Lung microvascular endothelial cell (primary cell): ENCODE results near the gene ZNF598. TPM values are rescaled to one million over a fixed set of nuclear protein-coding genes. Genes with fewer than 3 reads are reported as not detected.

Experiments used
- DNase-seq, 2 donors: peaks; one replicate each; pipeline versions ENCODE4 v3.0.0 to v3.0.0-alpha.2; 2010; ENCODE audit warnings: low read depth in 2 of 2
- total RNA-seq: library from RNA; depleted of rRNA; stranded (reverse); fragments of >200 nt; gene quantifications from 2 replicates; pipeline ENCODE4 v1.2.1, GENCODE V29; 2014

ZNF598 gene
- total RNA-seq, 1 donor from 2014 or later: 9.7 TPM

DNA sequence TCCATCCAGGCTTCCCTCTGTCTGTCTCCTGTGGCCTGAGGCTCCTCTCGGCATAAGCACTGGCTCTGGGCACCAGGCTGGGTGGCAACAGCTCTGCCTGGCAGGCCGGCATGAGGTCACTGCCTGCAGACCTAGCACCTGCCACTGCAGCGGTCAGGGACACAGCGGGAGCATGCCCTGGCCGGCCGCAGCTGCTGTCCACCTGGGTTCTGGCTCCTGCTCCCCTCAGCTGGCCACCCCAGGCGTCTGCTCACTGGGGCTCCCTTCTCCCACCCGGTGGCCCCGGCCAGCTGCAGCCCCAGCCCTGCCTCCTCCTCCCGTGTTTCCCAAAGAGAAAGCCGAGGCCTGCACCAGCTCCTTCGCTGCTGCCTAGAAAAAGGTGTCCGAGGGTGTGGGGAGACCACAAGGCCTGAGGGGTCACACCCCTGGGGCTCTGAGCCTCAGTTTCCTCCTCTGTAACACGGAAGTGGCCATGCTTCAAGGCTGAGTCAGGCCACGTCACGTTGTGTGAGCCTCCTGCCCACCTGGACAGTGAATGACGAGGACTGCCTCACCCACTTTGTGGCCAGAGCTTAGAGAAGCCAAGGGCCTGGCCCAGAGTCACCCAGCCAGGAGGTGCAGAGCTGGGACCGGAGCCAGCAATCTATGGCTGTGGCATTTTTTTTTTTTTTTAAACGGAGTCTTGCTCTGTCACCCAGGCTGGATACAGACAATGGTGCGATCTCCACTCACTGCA, 31.3 kb upstream of the ZNF598 start:
- DNase-seq: no peak

- DNase-seq: no peak
These were observed 30.6 kb upstream of the ZNF598 start for GRCh38 chr16:2040041-2040786.

DNA sequence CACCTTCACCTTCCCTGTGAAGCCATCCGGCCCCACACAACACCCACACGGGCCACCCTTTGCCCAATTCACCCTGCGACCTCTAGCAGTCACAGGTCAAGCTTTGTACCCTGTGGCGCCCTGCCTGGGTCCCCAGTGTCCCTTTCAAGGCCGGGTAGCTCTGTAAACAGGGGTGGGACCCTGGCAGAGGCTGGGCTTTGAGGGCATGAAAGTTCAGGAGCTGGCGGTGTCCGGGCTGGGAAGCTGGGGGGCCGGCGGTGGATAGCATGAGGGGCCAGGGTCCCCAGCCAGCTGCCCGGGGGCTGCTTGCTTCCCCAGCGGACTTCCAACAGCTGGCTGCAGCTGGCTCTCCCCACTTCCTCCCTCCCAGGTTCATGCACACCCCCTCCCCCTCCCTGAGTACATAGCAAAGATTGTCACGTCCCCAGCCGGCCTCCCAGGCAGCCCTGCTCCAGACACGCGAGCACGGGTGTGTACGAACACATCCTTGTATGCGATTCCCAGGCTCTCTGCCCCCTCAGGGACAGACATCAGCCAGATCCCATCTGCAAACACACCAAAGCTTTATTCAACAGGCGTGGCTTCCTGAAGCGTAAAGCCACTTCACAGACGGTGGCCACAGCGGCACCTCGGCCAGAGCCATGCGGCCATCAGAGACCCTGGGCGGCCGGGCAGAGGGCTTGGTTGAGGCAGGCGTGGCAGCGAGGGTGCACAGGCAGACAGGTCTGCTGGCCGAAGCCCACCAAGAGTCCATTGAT, 29.8 kb upstream of the ZNF598 start:
- DNase-seq: peak; percentile 52 to 59

- DNase-seq: no peak
These were observed 29.0 kb upstream of the ZNF598 start for GRCh38 chr16:2038382-2039231.

DNA sequence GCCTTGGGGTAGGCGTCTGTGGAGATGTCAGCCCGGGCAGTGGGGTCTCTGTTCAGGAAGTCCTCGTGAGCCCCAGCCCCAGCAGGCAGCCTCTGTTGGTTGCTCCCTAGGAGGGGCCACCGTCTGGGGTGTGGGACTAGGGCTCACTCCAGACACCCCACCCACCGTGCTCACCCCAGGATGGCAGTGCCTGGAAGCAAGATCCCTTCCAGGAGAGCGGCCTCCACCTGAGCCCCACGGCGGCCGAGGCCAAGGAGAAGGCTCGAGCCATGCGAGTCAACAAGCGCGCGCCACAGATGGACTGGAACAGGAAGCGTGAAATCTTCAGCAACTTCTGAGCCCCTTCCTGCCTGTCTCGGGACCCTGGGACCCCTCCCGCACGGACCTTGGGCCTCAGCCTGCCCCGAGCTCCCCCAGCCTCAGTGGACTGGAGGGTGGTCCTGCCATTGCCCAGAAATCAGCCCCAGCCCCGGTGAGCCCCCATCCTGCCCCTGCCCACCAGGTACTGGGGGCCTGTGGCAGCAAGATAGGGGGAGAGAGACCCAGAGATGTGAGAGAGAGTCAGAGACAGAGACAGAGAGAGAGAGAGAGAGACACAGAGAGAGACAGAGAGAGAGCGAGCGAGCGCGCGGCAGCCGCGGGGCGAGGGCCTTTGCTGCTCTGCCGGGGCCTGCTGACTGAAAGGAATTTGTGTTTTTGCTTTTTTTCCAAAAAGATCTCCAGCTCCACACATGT, 28.2 kb upstream of the ZNF598 start:
- no peak for DNase-seq

DNA sequence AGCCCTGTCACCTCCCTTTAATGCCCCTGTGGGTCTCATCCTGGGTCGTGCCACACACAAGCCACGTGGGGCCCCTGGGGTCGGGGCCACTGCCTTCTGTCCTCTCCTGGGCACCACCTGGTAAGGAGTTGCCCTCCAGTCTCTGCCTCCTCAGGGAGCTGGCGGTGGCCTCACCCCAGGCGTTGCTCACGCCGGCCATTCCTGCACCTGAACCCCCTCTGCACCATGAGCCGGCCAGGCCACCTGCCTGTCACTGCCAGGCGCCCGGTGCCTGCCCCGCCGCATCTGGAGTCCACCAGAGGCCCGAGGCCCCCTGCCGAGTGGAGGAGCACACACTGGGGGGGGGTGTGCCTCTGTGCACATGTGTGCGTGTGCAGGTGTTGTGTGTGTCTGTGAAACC, 27.5 kb upstream of the ZNF598 start:
- DNase-seq: no peak

GRCh38 chr16:2036200-2036966, 26.8 kb upstream of the ZNF598 start:
- DNase-seq: no peak

GRCh38 chr16:2035431-2036199, 26.0 kb upstream of the ZNF598 start:
- DNase-seq: peak; percentile 76 to 82

- no peak for DNase-seq
These were observed 25.2 kb upstream of the ZNF598 start for GRCh38 chr16:2034696-2035430.

- DNase-seq: peak; percentile 32 to 38
These were observed 24.5 kb upstream of the ZNF598 start for GRCh38 chr16:2033909-2034695.

GRCh38 chr16:2033057-2033908, 23.7 kb upstream of the ZNF598 start:
- peak; percentile 75 to 77 for DNase-seq

- DNase-seq: peak; percentile 49 to 52
These were observed 22.9 kb upstream of the ZNF598 start for GRCh38 chr16:2032285-2033056.

DNA sequence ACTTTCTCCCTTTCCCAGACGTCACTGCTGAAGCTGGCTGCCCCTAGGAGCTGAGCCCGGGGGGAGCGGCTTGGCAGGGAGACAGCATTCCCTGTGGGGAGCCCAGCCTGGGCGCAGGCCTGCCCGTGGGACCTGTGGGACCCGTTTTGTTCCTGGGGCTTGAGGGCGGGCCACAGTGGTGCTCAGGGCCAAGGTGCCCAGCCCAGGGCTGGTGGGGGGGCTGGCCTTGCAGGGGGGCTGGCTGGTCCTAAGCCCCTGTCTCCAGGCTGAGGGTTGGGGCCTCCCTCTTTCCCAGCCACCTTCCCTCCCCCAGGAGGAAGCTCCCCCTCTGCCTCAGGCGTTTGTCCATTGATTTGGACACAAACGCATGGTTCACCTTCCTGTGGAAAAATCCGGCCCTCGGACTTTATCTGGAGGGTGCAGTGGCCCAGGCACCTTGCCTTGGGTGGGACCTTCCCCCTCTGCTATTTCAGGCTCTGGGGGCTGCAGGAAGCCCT, 21.5 kb upstream of the ZNF598 start:
- DNase-seq: peak; percentile 36 to 86

GRCh38 chr16:2030036-2030435, 20.4 kb upstream of the ZNF598 start:
- no peak for DNase-seq

DNA sequence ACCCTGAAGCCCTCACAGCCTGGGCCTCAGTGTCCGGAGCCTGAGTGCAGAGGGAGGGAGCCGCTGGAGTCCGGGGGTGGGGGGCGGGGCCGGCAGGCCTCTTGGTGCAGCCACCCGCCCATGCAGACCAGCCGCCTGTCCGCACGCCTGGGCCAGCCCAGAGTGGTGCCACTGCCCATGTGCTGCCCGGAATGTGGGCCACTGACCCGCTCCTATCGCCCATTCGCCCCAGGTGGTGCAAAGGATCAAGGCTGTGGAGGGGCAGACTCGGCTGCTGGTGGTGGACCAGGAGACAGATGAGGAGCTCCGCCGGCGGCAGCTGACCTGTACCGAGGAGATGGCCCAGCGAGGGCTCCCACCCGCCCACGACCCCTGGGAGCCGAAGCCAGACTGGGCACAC, 19.7 kb upstream of the ZNF598 start:
- DNase-seq: no peak
